IMR-90 (cell line): ENCODE results near the gene CD79B. TPM values are rescaled to one million over a fixed set of nuclear protein-coding genes. Genes with fewer than 3 reads are reported as not detected.

ENCODE experiments used
- ATAC-seq: fragments of 200-7000 bp; cut with Tn5 transposase; 2 replicates; pipeline ENCODE4 v1.9.1; 2020; ENCODE audit warnings: low read depth, mild to moderate bottlenecking, moderate library complexity
- BruUV-seq: library from RNA; stranded (reverse); fragments of 400-500 nt; replicated peaks from 2 replicates; lab custom pipeline; 2021; lab: Mats Ljungman, UMichigan
- CTCF ChIA-PET: fragments of 300-600 bp; formaldehyde crosslinking; extraction: SDS; loops from one replicate; lab custom pipeline; 2021; ENCODE audit warnings: antibody characterized with exemption; lab: Yijun Ruan, JAX
- POLR2A ChIA-PET: fragments of 300-600 bp; sonication (Branson Sonifier 250); formaldehyde crosslinking; loops from one replicate; lab custom pipeline; 2022; ENCODE audit warnings: antibody characterized with exemption; ENCODE audit not compliant: unreplicated experiment; lab: Charles Lee
- DNase-seq: peaks from one replicate; pipeline ENCODE4 v3.0.0; 2013
- H2AFZ ChIP-seq: replicated peaks from 2 replicates; pipeline ENCODE3; 2013; ENCODE audit warnings: low read length, mild to moderate bottlenecking; ENCODE audit not compliant: poor library complexity
- H2AK5ac ChIP-seq: 2 replicates; pipeline ENCODE4 v1.6.1; 2013; ENCODE audit warnings: low read depth, low read length, inconsistent platforms
- H2AK9ac ChIP-seq: replicated peaks from 2 replicates; pipeline ENCODE3; 2013; ENCODE audit warnings: mild to moderate bottlenecking, low read depth, low read length, moderate library complexity; ENCODE audit not compliant: poor library complexity
- H2BK120ac ChIP-seq: 2 replicates; pipeline ENCODE4 v1.6.1; 2013; ENCODE audit warnings: low read depth, low read length, inconsistent platforms
- H2BK15ac ChIP-seq: 3 replicates; pipeline ENCODE4 v1.6.1; 2013; ENCODE audit warnings: low read depth, low read length, inconsistent platforms
- H2BK20ac ChIP-seq: 2 replicates; pipeline ENCODE4 v1.6.1; 2013; ENCODE audit warnings: low read depth, mild to moderate bottlenecking, inconsistent platforms, low read length, moderate library complexity
- H2BK5ac ChIP-seq: 2 replicates; pipeline ENCODE4 v1.6.1; 2013; ENCODE audit warnings: mild to moderate bottlenecking, low read depth, low read length, inconsistent platforms; ENCODE audit not compliant: poor library complexity, severe bottlenecking
- H3K14ac ChIP-seq: replicated peaks from 2 replicates; pipeline ENCODE4 v1.6.1; 2013; ENCODE audit warnings: low read depth, low read length, inconsistent platforms
- H3K18ac ChIP-seq: 2 replicates; pipeline ENCODE4 v1.6.1; 2013; ENCODE audit warnings: low read depth, low read length, control low read depth
- H3K23ac ChIP-seq: 2 replicates; pipeline ENCODE4 v1.6.1; 2013; ENCODE audit warnings: low read depth, low read length, inconsistent platforms
- H3K27ac ChIP-seq: 2 replicates; pipeline ENCODE4 v1.5.1; 2013; ENCODE audit warnings: mild to moderate bottlenecking, control low read depth, low read length; ENCODE audit not compliant: insufficient read depth
- H3K27me3 ChIP-seq: 2 replicates; pipeline ENCODE4 v1.6.1; 2013; ENCODE audit warnings: low read length; ENCODE audit not compliant: control insufficient read depth, insufficient read depth
- H3K36me3 ChIP-seq: 2 replicates; pipeline ENCODE4 v1.6.1; 2013; ENCODE audit warnings: low read length, mixed read lengths; ENCODE audit not compliant: control insufficient read depth, insufficient read depth
- H3K4ac ChIP-seq: 2 replicates; pipeline ENCODE4 v1.6.1; 2013; ENCODE audit warnings: low read depth, low read length, inconsistent platforms
- H3K4me1 ChIP-seq: 2 replicates; pipeline ENCODE4 v1.6.1; 2013; ENCODE audit warnings: low read length, mixed read lengths; ENCODE audit not compliant: control insufficient read depth, insufficient read depth
- H3K4me2 ChIP-seq: 2 replicates; pipeline ENCODE4 v1.6.1; 2013; ENCODE audit warnings: low read depth, mild to moderate bottlenecking, control low read depth, low read length, moderate library complexity
- H3K4me3 ChIP-seq: 2 replicates; pipeline ENCODE4 v1.5.1; 2013; ENCODE audit warnings: low read depth, mild to moderate bottlenecking, control low read depth, low read length, moderate library complexity; ENCODE audit not compliant: insufficient read depth
- H3K56ac ChIP-seq: 2 replicates; pipeline ENCODE4 v1.6.1; 2013; ENCODE audit warnings: low read length, inconsistent platforms; ENCODE audit not compliant: insufficient read depth; ENCODE audit errors: extremely low read depth
- H3K79me1 ChIP-seq, 2 experiments: 2 replicates each; pipeline ENCODE4 v1.6.1; 2013; ENCODE audit warnings: low read length in 2 of 2, inconsistent platforms in 1 of 2, low read depth in 1 of 2
- H3K9ac ChIP-seq: 2 replicates; pipeline ENCODE4 v1.6.1; 2013; ENCODE audit warnings: low read depth, low read length, control low read depth
- H3K9me1 ChIP-seq: 2 replicates; pipeline ENCODE4 v1.6.1; 2013; ENCODE audit warnings: low read length, inconsistent platforms; ENCODE audit not compliant: insufficient read depth
- H3K9me3 ChIP-seq: 2 replicates; pipeline ENCODE4 v1.6.1; 2013; ENCODE audit warnings: low read length; ENCODE audit not compliant: control insufficient read depth, insufficient read depth
- H4K20me1 ChIP-seq: 2 replicates; pipeline ENCODE4 v1.6.1; 2013; ENCODE audit warnings: low read length, inconsistent platforms; ENCODE audit not compliant: insufficient read depth
- H4K5ac ChIP-seq: 2 replicates; pipeline ENCODE4 v1.6.1; 2013; ENCODE audit warnings: mild to moderate bottlenecking, low read depth, low read length, control low read depth
- H4K8ac ChIP-seq, 2 experiments: 2 replicates each; pipeline ENCODE4 v1.6.1; 2013; ENCODE audit warnings: low read depth in 2 of 2, low read length in 2 of 2, control low read depth in 1 of 2, inconsistent platforms in 1 of 2
- H4K91ac ChIP-seq: 2 replicates; pipeline ENCODE4 v1.6.1; 2013; ENCODE audit warnings: low read depth, low read length, inconsistent platforms; ENCODE audit not compliant: insufficient read depth
- BHLHE40 ChIP-seq: fragments of 150-350 bp; IDR thresholded peaks from 2 replicates; pipeline ENCODE4 v1.6.1; 2016; ENCODE audit warnings: mild to moderate bottlenecking, low read depth, low read length
- CEBPB ChIP-seq: IDR thresholded peaks from 2 replicates; pipeline ENCODE4 v1.6.1; 2012; ENCODE audit warnings: low read depth, low read length, improper control_type of control experiment
- FOS ChIP-seq: fragments of 150-350 bp; IDR thresholded peaks from 2 replicates; pipeline ENCODE4 v1.6.1; 2016; ENCODE audit warnings: low read depth, low read length
- MAFK ChIP-seq: IDR thresholded peaks from 2 replicates; pipeline ENCODE4 v1.6.1; 2012; ENCODE audit warnings: low read depth, low read length, improper control_type of control experiment
- MAZ ChIP-seq: IDR thresholded peaks from 2 replicates; pipeline ENCODE4 v1.6.1; 2012; ENCODE audit warnings: low read depth, mild to moderate bottlenecking, low read length, improper control_type of control experiment, moderate library complexity, borderline replicate concordance
- NFE2L2 ChIP-seq: fragments of 150-350 bp; IDR thresholded peaks from 2 replicates; pipeline ENCODE4 v1.6.1; 2016; ENCODE audit warnings: low read depth, mild to moderate bottlenecking, low read length
- POLR2A ChIP-seq: IDR thresholded peaks from 2 replicates; pipeline ENCODE4 v1.6.1; 2012; ENCODE audit warnings: mild to moderate bottlenecking, low read depth, low read length
- RCOR1 ChIP-seq: IDR thresholded peaks from 2 replicates; pipeline ENCODE4 v1.6.1; 2012; ENCODE audit warnings: mild to moderate bottlenecking, low read length, improper control_type of control experiment; ENCODE audit not compliant: insufficient replicate concordance
- WGBS, 2 experiments: methylation state at CpG; one replicate each; pipeline versions ENCODE4 v1.1.5 to v1.1.7; 2013; ENCODE audit warnings: missing lambda C conversion rate in 2 of 2; ENCODE audit not compliant: insufficient read length in 1 of 2; ENCODE audit errors: extremely low coverage in 2 of 2; 5-methylcytosine and 5-hydroxymethylcytosine counted together
- dilution Hi-C: fragments of 300-500 bp; cut with HindIII; formaldehyde crosslinking; loops from one replicate; pipeline ENCODE4 v1.14.3; 2018; ENCODE audit warnings: low sequenced_read_pairs; ENCODE audit not compliant: unreplicated experiment
- in situ Hi-C: fragments of 300-500 bp; cut with MboI; formaldehyde crosslinking; loops from 3 replicates; pipeline ENCODE4 v1.14.3; 2019; ENCODE audit warnings: low sequenced_read_pairs, inconsistent platforms, mixed read lengths
- intact Hi-C: fragments of 100-400 bp; cut with micrococcal nuclease; formaldehyde crosslinking; loops from 2 replicates; pipeline ENCODE4 v1.10.0; 2022
- polyA plus RNA-seq, 3 experiments: library from polyadenylated mRNA; depleted of rRNA; stranded (reverse); fragments of >200 nt; gene quantifications; 2 replicates each; pipeline ENCODE4 v1.2.3, GENCODE V29; 2012; ENCODE audit warnings: low replicate concordance in 1 of 3
- total RNA-seq: library from RNA; depleted of rRNA; stranded (reverse); fragments of >200 nt; gene quantifications from 2 replicates; pipeline ENCODE4 v1.2.3, GENCODE V29; 2012
- TF ChIP-seq, protein P1 (sequence below): fragments of 150-350 bp; IDR thresholded peaks from 2 replicates; pipeline ENCODE4 v1.6.1; 2016; ENCODE audit warnings: low read depth, mild to moderate bottlenecking, low read length, moderate library complexity, borderline replicate concordance

Gene CD79B
- total and polyA plus RNA-seq, 2 of the 4 experiments (the other 2 are of a cell fraction): not detected

DNA sequence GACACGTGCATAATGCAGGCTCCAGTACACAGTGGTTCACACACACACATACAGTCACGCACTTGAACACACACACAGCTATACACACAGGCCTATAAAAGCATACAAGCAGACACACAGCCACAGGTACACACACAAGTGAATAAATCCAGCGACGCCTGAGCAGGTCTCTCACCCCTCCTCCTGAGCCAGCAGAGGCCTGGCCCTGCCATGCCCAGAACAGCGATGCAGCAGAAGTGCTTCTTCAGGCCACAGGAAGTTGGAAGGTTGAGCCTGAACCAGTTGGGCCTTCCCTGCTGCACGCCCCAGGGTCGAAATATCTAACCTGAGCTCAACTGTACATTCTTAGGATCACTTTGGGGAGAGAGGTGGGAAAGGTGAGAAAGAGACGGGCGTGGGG lies 7.3 kb upstream of the CD79B start:
- no peak for ATAC-seq
- in situ Hi-C loops: no loop called here

More for the DNA sequence above, 7.3 kb upstream of the CD79B start:
- Histone ChIP-seq H3K9ac (no peak overlapping the region), H2BK15ac (no peak overlapping the region), H3K4me3 (no peak overlapping the region), H2AFZ (no peak overlapping the region), H2AK5ac (no peak overlapping the region), H3K4me1 (no peaks in the 10 kb centered on the region), H3K79me1 (no peaks in the 10 kb centered on the region), H3K4me2 (no peak overlapping the region), H2AK9ac (no peak overlapping the region), H3K23ac (no peak overlapping the region), H4K5ac (no peak overlapping the region), H2BK20ac (no peak overlapping the region), H3K27me3 (peaks cover 23% of the 10 kb centered on the region), H2BK120ac (no peak overlapping the region), H3K4ac (no peak overlapping the region), H4K8ac (no peak overlapping the region), H2BK5ac (no peak overlapping the region), H3K18ac (no peak overlapping the region), H3K9me1 (no peaks in the 10 kb centered on the region), H4K91ac (no peak overlapping the region), H4K20me1 (no peaks in the 10 kb centered on the region), H3K27ac (no peak overlapping the region), H3K9me3 (no peaks in the 10 kb centered on the region; the same call in 1 of the 2 replicates), H3K36me3 (no peaks in the 10 kb centered on the region), H3K56ac (no peak overlapping the region), H3K14ac (no peak overlapping the region)
- DNase-seq: no peak
- 60% methylated on average over 1 of the region's 9 CpGs; no CpG with 5 or more reads in 1 of the 2 experiments for WGBS, 2 experiments
- CTCF ChIA-PET: no interaction called here
- dilution Hi-C loops (no loop called here), intact Hi-C loops (no loop called here)
- POLR2A ChIA-PET: no interaction called here
- BruUV-seq: no TSS peak
- TF ChIP-seq, protein P1, sequence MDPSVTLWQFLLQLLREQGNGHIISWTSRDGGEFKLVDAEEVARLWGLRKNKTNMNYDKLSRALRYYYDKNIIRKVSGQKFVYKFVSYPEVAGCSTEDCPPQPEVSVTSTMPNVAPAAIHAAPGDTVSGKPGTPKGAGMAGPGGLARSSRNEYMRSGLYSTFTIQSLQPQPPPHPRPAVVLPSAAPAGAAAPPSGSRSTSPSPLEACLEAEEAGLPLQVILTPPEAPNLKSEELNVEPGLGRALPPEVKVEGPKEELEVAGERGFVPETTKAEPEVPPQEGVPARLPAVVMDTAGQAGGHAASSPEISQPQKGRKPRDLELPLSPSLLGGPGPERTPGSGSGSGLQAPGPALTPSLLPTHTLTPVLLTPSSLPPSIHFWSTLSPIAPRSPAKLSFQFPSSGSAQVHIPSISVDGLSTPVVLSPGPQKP: no peak
- TF ChIP-seq NFE2L2: no peak
- TF ChIP-seq MAZ: no peak
- TF ChIP-seq RCOR1: no peak
- TF ChIP-seq POLR2A: no peak
- no peak for TF ChIP-seq BHLHE40
- TF ChIP-seq MAFK: no peak
- no peak for TF ChIP-seq CEBPB
- TF ChIP-seq FOS: no peak
